H54 (cell line): ENCODE measurements around the gene SRRM2.

Source experiments
- DNase-seq: peaks from one replicate; pipeline ENCODE4 v3.0.0; 2011; ENCODE audit warnings: low spot score, mixed read lengths; ENCODE audit not compliant: insufficient read length
- FAIRE-seq: peaks from 3 replicates; lab custom pipeline; 2011; peaks lifted over from hg19 to GRCh38; lab: Jason Lieb, UNC
- POLR2A ChIP-seq: IDR thresholded peaks from 2 replicates; pipeline ENCODE4 v1.6.1; 2011; ENCODE audit warnings: low read depth, mild to moderate bottlenecking, low read length

Gene SRRM2

DNA sequence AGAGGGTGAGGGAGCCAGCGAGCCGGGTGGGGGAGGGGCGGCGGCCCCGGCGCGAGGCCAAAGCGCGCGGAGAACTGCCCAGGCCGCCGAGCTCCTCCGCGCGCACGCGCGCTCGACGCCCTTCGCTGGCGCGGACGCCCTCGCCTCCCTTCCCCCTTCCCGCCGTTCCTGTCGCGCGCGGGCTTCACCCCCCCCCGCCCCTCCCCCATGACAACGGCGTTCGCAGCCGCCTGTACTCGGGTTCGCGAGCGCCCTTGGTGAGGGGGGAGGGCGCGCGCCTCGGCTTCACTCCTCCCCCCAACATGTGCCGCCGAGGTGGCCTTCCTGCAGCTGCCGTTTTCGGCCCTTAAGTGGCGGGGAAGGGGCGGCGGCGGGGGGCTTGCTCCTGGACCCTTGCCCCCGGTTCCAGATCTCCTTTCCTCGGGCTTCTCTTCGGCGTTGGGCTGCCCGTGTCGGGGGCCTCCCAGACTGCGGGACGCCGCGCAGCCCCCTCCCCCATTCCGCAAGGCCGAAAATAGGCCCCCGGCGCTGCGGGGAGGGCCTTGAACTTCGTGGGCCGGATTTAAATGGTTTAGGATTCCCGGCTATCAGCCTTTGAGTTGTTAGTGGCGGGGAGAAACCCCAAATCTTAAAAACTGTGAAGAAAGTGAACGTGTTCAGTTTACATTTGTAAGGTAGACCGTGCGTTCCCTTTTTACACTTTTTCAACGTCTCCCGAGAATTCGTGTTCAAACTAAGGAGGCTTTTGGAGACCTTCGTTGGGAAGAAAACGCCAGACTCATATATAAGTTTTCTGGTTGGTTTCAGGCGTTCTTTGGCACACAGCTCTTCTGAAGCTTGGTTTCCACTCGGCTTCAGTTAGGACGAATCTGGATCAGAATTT lies 653 bp downstream of the SRRM2 start:
- FAIRE-seq = no peak
- DNase-seq = peak; percentile 85
- no peak for TF ChIP-seq POLR2A

GRCh38 chr16:2753733-2754020 lies 1.2 kb downstream of the SRRM2 start:
- TF ChIP-seq POLR2A = no peak
- FAIRE-seq (no peak), DNase-seq (no peak)

DNA sequence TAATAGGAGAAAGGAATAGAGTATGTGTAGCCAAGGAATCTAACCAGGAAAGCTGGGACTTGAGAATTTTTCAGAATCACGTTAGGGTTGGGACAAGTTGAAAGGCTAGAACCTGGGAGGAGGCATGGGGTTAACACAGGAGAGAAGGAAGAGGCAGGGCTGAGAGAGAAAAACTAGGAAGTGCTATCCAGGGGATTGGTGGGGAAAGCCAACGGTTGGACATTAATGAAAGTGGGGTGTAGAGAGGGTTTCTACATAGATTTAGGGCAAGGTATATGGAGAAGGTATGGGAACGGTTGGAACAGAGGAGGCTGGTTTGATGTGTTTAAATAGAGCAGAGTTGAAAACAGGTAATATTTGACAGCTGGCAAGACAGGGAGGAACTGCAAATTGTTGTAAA lies 2.7 kb downstream of the SRRM2 start:
- TF ChIP-seq POLR2A = no peak
- FAIRE-seq (no peak), DNase-seq (no peak)

GRCh38 chr16:2756288-2757015 lies 4.0 kb downstream of the SRRM2 start:
- no peak for TF ChIP-seq POLR2A
- FAIRE-seq (no peak), DNase-seq (no peak)

- FAIRE-seq (no peak), DNase-seq (no peak)
- TF ChIP-seq POLR2A = no peak
These were observed 4.9 kb downstream of the SRRM2 start for GRCh38 chr16:2757344-2757743.

GRCh38 chr16:2761472-2761871 lies 9.0 kb downstream of the SRRM2 start:
- no peak for DNase-seq
- no peak for FAIRE-seq
- no peak for TF ChIP-seq POLR2A

DNA sequence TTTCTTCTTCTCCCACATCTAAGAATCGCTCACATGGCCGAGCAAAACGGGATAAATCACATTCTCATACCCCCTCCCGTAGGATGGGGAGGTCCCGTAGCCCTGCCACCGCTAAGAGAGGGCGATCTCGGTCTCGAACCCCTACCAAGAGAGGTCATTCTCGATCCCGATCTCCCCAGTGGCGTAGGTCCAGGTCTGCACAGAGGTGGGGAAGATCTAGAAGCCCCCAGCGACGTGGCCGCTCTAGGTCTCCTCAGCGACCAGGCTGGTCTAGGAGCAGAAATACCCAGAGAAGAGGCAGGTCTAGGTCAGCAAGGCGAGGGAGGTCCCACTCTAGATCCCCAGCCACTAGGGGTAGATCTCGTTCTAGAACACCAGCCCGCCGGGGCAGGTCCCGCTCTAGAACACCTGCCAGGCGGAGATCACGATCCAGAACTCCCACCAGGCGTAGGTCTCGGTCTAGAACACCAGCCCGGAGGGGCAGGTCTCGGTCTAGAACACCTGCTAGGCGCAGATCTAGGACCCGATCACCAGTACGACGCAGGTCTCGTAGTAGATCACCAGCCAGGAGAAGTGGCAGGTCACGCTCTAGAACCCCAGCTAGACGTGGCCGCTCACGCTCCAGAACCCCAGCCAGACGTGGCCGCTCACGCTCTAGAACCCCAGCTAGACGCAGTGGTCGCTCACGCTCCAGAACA lies 9.6 kb downstream of the SRRM2 start:
- FAIRE-seq (no peak), DNase-seq (no peak)
- TF ChIP-seq POLR2A = 0 out of 2 replicates have a peak, but pooled peaks have one; percentile 12

DNA sequence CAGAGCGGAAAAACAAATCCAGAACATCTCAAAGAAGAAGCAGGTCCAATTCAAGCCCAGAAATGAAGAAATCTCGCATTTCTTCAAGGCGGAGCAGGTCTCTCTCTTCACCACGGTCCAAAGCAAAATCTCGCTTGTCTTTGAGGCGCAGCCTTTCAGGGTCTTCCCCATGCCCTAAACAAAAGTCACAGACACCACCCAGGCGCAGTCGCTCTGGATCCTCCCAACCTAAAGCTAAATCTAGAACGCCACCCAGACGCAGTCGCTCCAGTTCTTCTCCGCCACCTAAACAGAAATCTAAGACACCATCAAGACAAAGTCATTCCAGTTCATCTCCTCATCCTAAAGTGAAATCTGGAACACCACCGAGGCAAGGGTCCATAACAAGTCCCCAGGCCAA lies 10.3 kb downstream of the SRRM2 start:
- DNase-seq = no peak
- no peak for FAIRE-seq

GRCh38 chr16:2763173-2763572 lies 10.7 kb downstream of the SRRM2 start:
- TF ChIP-seq POLR2A = no peak
- no peak for FAIRE-seq
- no peak for DNase-seq

More for the DNA sequence above, 10.3 kb downstream of the SRRM2 start:
- no peak for TF ChIP-seq POLR2A

GRCh38 chr16:2764718-2765117 lies 12.3 kb downstream of the SRRM2 start:
- FAIRE-seq (no peak), DNase-seq (no peak)
- TF ChIP-seq POLR2A = no peak

DNA sequence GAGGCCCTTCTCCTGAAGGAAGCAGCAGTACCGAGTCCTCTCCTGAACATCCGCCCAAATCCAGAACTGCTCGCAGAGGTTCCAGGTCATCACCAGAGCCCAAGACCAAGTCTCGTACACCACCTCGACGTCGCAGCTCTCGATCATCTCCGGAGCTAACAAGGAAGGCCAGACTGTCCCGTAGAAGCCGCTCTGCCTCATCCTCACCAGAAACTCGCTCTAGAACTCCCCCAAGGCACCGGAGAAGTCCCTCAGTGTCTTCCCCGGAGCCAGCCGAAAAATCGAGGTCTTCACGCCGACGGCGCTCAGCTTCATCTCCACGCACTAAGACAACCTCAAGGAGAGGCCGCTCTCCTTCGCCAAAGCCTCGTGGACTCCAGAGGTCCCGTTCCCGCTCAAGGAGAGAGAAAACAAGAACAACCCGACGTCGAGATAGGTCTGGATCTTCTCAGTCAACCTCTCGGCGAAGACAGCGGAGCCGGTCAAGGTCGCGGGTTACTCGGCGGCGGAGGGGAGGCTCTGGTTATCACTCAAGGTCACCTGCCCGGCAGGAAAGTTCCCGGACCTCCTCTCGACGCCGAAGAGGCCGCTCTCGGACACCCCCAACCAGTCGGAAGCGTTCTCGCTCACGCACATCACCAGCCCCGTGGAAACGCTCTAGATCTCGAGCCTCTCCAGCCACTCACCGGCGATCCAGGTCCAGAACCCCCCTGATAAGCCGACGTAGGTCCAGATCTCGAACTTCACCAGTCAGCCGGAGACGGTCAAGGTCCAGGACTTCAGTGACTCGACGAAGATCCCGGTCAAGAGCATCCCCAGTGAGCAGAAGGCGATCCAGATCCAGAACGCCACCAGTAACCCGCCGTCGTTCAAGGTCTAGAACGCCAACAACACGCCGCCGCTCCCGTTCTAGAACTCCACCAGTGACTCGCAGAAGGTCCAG lies 13.3 kb downstream of the SRRM2 start:
- FAIRE-seq (no peak), DNase-seq (no peak)
- TF ChIP-seq POLR2A = no peak

GRCh38 chr16:2766430-2767139 lies 14.1 kb downstream of the SRRM2 start:
- no peak for TF ChIP-seq POLR2A
- DNase-seq = no peak
- no peak for FAIRE-seq

DNA sequence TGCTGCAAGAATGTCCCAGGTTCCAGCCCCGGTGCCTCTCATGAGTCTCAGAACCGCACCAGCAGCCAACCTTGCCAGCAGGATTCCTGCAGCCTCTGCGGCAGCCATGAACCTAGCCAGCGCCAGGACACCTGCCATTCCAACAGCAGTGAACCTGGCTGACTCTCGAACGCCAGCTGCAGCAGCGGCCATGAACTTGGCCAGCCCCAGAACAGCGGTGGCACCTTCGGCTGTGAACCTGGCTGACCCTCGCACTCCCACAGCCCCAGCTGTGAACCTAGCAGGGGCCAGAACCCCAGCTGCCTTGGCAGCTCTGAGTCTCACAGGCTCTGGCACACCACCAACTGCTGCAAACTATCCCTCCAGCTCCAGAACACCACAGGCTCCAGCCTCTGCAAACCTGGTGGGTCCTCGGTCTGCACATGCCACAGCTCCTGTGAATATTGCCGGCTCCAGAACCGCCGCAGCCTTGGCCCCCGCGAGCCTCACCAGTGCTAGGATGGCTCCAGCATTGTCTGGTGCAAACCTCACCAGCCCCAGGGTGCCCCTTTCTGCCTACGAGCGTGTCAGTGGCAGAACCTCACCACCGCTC lies 14.8 kb downstream of the SRRM2 start:
- DNase-seq = no peak
- no peak for TF ChIP-seq POLR2A
- no peak for FAIRE-seq
